ENCODE data around the gene EEIG1.

The EEIG1 gene

GRCh38 chr9:127989094-127989493 lies 8.3 kb upstream of the EEIG1 start:
- TF ChIP-seq EZH2phosphoT487 (IDR thresholded peaks at IDR 0.05; ENCODE audit: low read length) (no peak), CTCF (IDR thresholded peaks at IDR 0.05; ENCODE audit: low read length) (no peak), EZH2 (optimal IDR thresholded peaks at IDR 0.05; ENCODE audit: low read depth, low read length) (no peak)
- Histone ChIP-seq H3K9me3 (replicated peaks; ENCODE audit: insufficient read depth, low read length) (no peaks in the 10 kb centered on the region), H3K4me1 (ENCODE audit: low read length) (no peaks in the 10 kb centered on the region), H3K27me3 (replicated peaks; ENCODE audit: insufficient read depth, low read length) (no peaks in the 10 kb centered on the region), H3K4me3 (ENCODE audit: low read length) (no peak overlapping the region), H3K27ac (ENCODE audit: low read length) (no peak overlapping the region), H3K36me3 (replicated peaks; ENCODE audit: insufficient read depth, low read length) (no peaks in the 10 kb centered on the region), H3F3A (ENCODE audit: insufficient read depth, low read length) (no peaks in the 10 kb centered on the region), H3K79me2 (ENCODE audit: low read length) (no peaks in the 10 kb centered on the region), H3K4me2 (ENCODE audit: low read depth, low read length) (no peak overlapping the region), H2AFZ (ENCODE audit: low read length) (no peak overlapping the region), H4K20me1 (ENCODE audit: insufficient read depth, low read length) (no peaks in the 10 kb centered on the region), H3K9ac (ENCODE audit: low read length) (no peak overlapping the region), H3K9me2 (replicated peaks; ENCODE audit: insufficient read depth, low read length) (no peaks in the 10 kb centered on the region)
- DNase-seq = no peak

DNA sequence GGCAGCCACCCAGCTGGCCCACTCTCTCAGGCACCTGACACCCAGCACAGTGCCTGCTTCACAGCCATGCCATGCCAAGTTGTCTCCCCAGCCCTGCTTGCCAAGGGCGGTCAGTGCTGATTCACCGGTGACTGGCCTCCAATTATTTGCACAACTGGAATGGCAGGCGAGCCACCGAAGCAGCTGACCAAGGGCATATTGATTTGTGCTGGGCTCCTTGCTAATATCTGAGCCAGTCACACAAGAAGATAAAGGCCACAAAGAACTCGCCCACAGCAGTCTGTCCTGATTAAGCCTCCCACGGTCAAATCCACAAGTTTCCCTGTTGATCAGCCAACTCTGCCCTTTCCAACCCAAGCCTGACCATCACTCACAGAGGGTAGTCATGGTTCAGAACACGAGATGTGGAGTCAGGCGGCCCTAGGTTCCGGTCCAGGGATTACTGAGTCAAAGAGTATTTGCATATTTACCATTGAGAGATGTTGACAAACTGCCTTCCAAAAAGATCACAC lies 6.4 kb upstream of the EEIG1 start:
- Histone ChIP-seq H3K4me3 (ENCODE audit: low read length) (no peak overlapping the region), H3K4me1 (ENCODE audit: low read length) (no peaks in the 10 kb centered on the region), H3F3A (ENCODE audit: insufficient read depth, low read length) (no peaks in the 10 kb centered on the region), H4K20me1 (ENCODE audit: insufficient read depth, low read length) (no peaks in the 10 kb centered on the region), H3K36me3 (replicated peaks; ENCODE audit: insufficient read depth, low read length) (no peaks in the 10 kb centered on the region), H3K9ac (ENCODE audit: low read length) (no peak overlapping the region), H2AFZ (ENCODE audit: low read length) (no peak overlapping the region), H3K27ac (ENCODE audit: low read length) (no peak overlapping the region), H3K79me2 (ENCODE audit: low read length) (no peaks in the 10 kb centered on the region), H3K9me2 (replicated peaks; ENCODE audit: insufficient read depth, low read length) (no peaks in the 10 kb centered on the region), H3K4me2 (ENCODE audit: low read depth, low read length) (no peak overlapping the region), H3K9me3 (replicated peaks; ENCODE audit: insufficient read depth, low read length) (no peaks in the 10 kb centered on the region), H3K27me3 (replicated peaks; ENCODE audit: insufficient read depth, low read length) (no peaks in the 10 kb centered on the region)
- TF ChIP-seq EZH2 (optimal IDR thresholded peaks at IDR 0.05; ENCODE audit: low read depth, low read length) (no peak), EZH2phosphoT487 (IDR thresholded peaks at IDR 0.05; ENCODE audit: low read length) (no peak), CTCF (IDR thresholded peaks at IDR 0.05; ENCODE audit: low read length) (no peak)
- DNase-seq = no peak

DNA sequence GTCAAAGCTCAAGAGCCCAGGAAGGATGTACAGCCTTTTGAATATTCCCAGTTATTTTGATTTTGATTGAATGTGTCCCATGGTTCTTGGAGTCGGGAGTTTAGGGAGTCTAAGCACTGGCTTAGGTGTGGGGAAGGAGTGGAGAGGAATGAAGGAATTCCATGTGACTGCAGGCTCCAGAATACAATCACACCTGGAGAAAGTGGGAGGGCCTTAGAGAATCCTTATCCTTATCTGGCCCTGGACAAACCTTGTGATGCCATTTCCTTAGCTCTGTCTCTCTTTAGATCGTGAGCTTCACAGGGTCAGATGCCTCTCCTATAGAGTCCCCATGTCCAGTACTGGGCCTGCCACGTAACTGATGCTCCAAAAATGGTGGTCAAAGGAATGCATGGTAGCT lies 4.2 kb upstream of the EEIG1 start:
- Histone ChIP-seq H4K20me1 (ENCODE audit: insufficient read depth, low read length) (no peaks in the 10 kb centered on the region), H2AFZ (ENCODE audit: low read length) (no peak overlapping the region), H3K27ac (ENCODE audit: low read length) (no peak overlapping the region), H3K79me2 (ENCODE audit: low read length) (peaks cover 8% of the 10 kb centered on the region), H3K4me2 (ENCODE audit: low read depth, low read length) (no peak overlapping the region), H3K4me3 (ENCODE audit: low read length) (no peak overlapping the region), H3K27me3 (replicated peaks; ENCODE audit: insufficient read depth, low read length) (no peaks in the 10 kb centered on the region), H3K9me3 (replicated peaks; ENCODE audit: insufficient read depth, low read length) (no peaks in the 10 kb centered on the region), H3K36me3 (replicated peaks; ENCODE audit: insufficient read depth, low read length) (no peaks in the 10 kb centered on the region), H3F3A (ENCODE audit: insufficient read depth, low read length) (peaks cover 6% of the 10 kb centered on the region; the same call in 1 of the 2 replicates), H3K4me1 (ENCODE audit: low read length) (peaks cover 5% of the 10 kb centered on the region), H3K9me2 (replicated peaks; ENCODE audit: insufficient read depth, low read length) (no peaks in the 10 kb centered on the region), H3K9ac (ENCODE audit: low read length) (no peak overlapping the region)
- no peak for DNase-seq
- TF ChIP-seq EZH2 (optimal IDR thresholded peaks at IDR 0.05; ENCODE audit: low read depth, low read length) (no peak), CTCF (IDR thresholded peaks at IDR 0.05; ENCODE audit: low read length) (no peak), EZH2phosphoT487 (IDR thresholded peaks at IDR 0.05; ENCODE audit: low read length) (no peak)

Data from MM.1S (cell line).